ENCODE results near the gene GDF15.

GDF15 gene

DNA sequence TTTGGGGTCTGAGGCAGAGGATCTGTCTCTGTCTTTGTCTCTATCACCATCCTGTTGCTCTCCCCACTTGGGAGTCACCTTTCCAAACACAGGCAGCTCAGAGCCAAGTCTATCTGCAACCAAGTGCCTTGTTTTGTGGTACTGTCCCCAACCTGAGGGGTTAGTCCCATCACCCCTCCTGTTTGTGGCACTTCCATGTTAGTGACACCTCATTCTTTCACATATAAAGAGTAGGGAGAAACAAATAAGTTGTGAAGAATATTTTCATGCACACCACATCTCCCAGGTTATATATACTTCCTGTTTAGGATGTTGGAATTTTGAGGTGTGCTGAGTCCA, 3.7 kb downstream of the GDF15 start:
- H2BK15ac ChIP-seq (ENCODE audit: low read depth, poor library complexity, severe bottlenecking), result no peak overlapping the region
- no peak overlapping the region for H3K4me3 ChIP-seq (ENCODE audit: insufficient read depth in 1 of 2, low read depth in 1 of 2, low read length in 2 of 2)
- peak overlapping the region; percentile 91 for H3K9ac ChIP-seq (ENCODE audit: low read length)
- H2BK120ac ChIP-seq (ENCODE audit: low read depth, low read length), result no peak overlapping the region
- H4K8ac ChIP-seq (ENCODE audit: low read length), result no peak overlapping the region
- no peak overlapping the region for H3K4me2 ChIP-seq (ENCODE audit: low read length, poor library complexity, severe bottlenecking)
- H3K79me1 ChIP-seq (replicated peaks; ENCODE audit: low read length, poor library complexity, severe bottlenecking), result no peaks in the 10 kb centered on the region
- H3K4me1 ChIP-seq (ENCODE audit: control insufficient read depth, insufficient read depth, low read depth, low read length), result peaks cover 21% of the 10 kb centered on the region
- H3K18ac ChIP-seq (ENCODE audit: low read depth in 1 of 2, low read length in 2 of 2), result no peak overlapping the region
- H3K27me3 ChIP-seq (ENCODE audit: control insufficient read depth in 1 of 2, insufficient read depth in 1 of 2, low read length in 2 of 2), result no peaks in the 10 kb centered on the region
- no peak overlapping the region for H2AFZ ChIP-seq (ENCODE audit: low read depth, low read length)
- H3K36me3 ChIP-seq (ENCODE audit: control insufficient read depth in 1 of 2, insufficient read depth in 2 of 2, low read depth in 1 of 2, low read length in 2 of 2), result peaks cover 16 to 40% of the 10 kb centered on the region in 2 experiments
- no peaks in the 10 kb centered on the region for H3K9me3 ChIP-seq (ENCODE audit: control insufficient read depth, low read length)
- no peak overlapping the region for H4K91ac ChIP-seq (ENCODE audit: low read length)
- H3K4ac ChIP-seq (ENCODE audit: low read depth in 1 of 2, low read length in 2 of 2), result no peak overlapping the region
- no peak for DNase-seq
- no peak overlapping the region for H2BK12ac ChIP-seq (ENCODE audit: low read length in 2 of 2)
- H2AK5ac ChIP-seq (ENCODE audit: low read length, severe bottlenecking), result peak overlapping the region; percentile 46
- peak overlapping the region; percentile 22 for H3K27ac ChIP-seq (ENCODE audit: low read length, poor library complexity, severe bottlenecking)
- H3K14ac ChIP-seq (ENCODE audit: low read length in 2 of 2), result no peak overlapping the region
- no peak overlapping the region for H3K23ac ChIP-seq (ENCODE audit: low read length in 2 of 2)
- no peak overlapping the region for H2BK5ac ChIP-seq (ENCODE audit: low read depth, low read length, poor library complexity, severe bottlenecking)

DNA sequence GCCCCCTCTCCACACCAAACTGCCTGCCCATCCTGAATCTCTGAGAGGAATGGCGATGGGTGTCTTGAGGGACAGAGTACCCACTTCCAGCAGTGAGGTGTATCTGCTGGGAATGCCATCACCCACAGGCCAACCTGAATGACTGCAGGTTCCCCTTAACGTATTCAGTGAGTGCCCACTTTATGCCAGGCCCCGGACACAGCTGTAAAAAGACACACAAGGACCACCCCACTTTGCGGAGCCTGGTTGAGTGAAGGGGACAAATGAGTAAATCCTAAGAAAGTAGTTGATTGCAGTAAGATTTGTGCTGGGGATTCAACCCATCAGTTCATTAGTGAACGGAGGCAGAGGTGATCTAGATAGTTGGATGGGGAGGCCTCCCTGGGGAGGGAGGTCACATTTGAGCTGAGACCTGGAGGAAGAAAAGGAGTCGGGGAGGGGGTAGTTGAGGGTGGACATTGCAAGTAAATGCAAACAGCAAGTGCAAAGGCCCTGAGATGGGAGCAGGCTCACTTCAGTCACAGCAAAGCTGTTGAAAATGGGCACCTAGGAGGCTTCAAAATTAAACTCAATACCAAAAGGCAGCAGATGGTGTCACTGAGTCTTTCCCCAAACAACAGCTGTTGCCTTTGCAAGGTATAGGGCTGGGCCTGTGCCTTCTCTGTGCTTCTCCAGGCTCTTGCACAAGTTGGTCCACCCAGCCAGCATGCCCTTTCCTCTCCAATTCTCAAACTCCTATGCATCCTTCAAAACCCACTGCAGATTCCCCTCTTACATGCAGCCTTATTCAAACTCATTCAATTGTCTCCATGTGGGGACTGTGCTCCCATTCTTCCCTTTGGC, 4.3 kb downstream of the GDF15 start:
- peaks cover 20% of the 10 kb centered on the region for H3K4me1 ChIP-seq (ENCODE audit: control insufficient read depth, insufficient read depth, low read depth, low read length)
- no peaks in the 10 kb centered on the region for H3K79me1 ChIP-seq (replicated peaks; ENCODE audit: low read length, poor library complexity, severe bottlenecking)
- no peaks in the 10 kb centered on the region for H3K27me3 ChIP-seq (ENCODE audit: control insufficient read depth in 1 of 2, insufficient read depth in 1 of 2, low read length in 2 of 2)
- no peak overlapping the region for H3K4ac ChIP-seq (ENCODE audit: low read depth in 1 of 2, low read length in 2 of 2)
- H3K14ac ChIP-seq (ENCODE audit: low read length in 2 of 2), result no peak overlapping the region
- H3K18ac ChIP-seq (ENCODE audit: low read depth in 1 of 2, low read length in 2 of 2), result peak overlapping the region in 1 of 2 experiments; percentile 48
- H2BK5ac ChIP-seq (ENCODE audit: low read depth, low read length, poor library complexity, severe bottlenecking), result no peak overlapping the region
- peak overlapping the region; percentile 91 for H3K9ac ChIP-seq (ENCODE audit: low read length)
- H2AK5ac ChIP-seq (ENCODE audit: low read length, severe bottlenecking), result no peak overlapping the region
- H4K91ac ChIP-seq (ENCODE audit: low read length), result no peak overlapping the region
- H3K4me2 ChIP-seq (ENCODE audit: low read length, poor library complexity, severe bottlenecking), result no peak overlapping the region
- no peak overlapping the region for H4K8ac ChIP-seq (ENCODE audit: low read length)
- peak overlapping the region in 1 of 2 experiments; percentile 60 for H2BK12ac ChIP-seq (ENCODE audit: low read length in 2 of 2)
- H3K23ac ChIP-seq (ENCODE audit: low read length in 2 of 2), result no peak overlapping the region
- no peak overlapping the region for H2BK15ac ChIP-seq (ENCODE audit: low read depth, poor library complexity, severe bottlenecking)
- peak overlapping the region; percentile 4 for H3K27ac ChIP-seq (ENCODE audit: low read length, poor library complexity, severe bottlenecking)
- peak; percentile 76 for DNase-seq
- no peak overlapping the region for H2BK120ac ChIP-seq (ENCODE audit: low read depth, low read length)
- peaks cover 16 to 36% of the 10 kb centered on the region in 2 experiments for H3K36me3 ChIP-seq (ENCODE audit: control insufficient read depth in 1 of 2, insufficient read depth in 2 of 2, low read depth in 1 of 2, low read length in 2 of 2)
- no peak overlapping the region for H3K4me3 ChIP-seq (ENCODE audit: insufficient read depth in 1 of 2, low read depth in 1 of 2, low read length in 2 of 2)
- H2AFZ ChIP-seq (ENCODE audit: low read depth, low read length), result no peak overlapping the region
- H3K9me3 ChIP-seq (ENCODE audit: control insufficient read depth, low read length), result no peaks in the 10 kb centered on the region
- 80% methylated on average over 6 of the region's 6 CpGs for WGBS

DNA sequence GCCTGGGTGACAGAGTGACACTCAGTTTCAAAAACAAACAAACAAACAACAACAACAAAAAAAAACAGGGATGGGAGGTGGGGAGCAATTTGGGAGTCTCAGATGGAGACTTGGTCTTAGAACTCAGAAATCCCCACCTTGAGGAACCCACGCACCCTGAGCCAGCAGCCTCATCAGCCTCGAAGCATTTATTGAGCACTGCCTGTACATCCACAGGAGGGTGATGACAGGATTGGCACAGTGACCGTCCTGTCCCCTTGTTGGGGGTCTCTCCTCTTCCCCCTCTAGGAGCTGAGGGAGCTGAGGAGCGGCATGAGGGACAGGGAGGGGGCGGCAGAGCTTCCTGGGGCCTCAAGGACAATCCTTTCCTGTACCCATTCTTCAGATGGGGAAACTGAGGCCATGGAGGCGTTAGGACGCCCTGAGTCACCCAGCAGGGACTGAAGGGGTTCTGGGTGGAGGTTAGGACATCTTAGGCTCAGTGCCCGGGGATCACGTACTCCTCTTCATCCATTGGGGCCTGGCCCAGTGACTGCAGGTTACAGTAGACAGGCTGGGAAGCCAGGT, 5.6 kb downstream of the GDF15 start:
- 89% methylated on average over 9 of the region's 9 CpGs for WGBS

DNA sequence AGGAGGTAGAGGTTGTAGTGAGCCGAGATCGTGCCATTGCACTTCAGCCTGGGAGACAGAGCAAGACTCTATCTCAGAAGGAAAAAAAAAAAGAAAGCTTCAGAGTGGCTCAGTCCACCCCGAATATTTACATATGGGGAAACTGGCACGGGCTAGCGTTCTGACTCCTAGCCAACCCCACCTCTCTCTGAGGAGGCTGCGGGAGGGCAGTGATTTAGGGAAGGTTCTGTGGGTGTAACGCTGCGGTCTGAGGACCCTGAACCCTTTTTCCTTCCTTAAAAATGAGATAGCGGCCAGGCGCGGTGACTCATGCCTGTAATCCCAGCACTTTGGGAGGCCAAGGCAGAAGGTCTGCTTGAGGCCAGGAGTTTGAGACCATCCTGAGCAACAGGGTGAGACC, 6.5 kb downstream of the GDF15 start:
- Histone ChIP-seq H3K14ac (ENCODE audit: low read length in 2 of 2) (no peak overlapping the region), H3K27me3 (ENCODE audit: control insufficient read depth in 1 of 2, insufficient read depth in 1 of 2, low read length in 2 of 2) (peaks cover 0 to 12% of the 10 kb centered on the region in 2 experiments), H4K8ac (ENCODE audit: low read length) (no peak overlapping the region), H2BK12ac (ENCODE audit: low read length in 2 of 2) (no peak overlapping the region), H3K4ac (ENCODE audit: low read depth in 1 of 2, low read length in 2 of 2) (no peak overlapping the region), H2BK15ac (ENCODE audit: low read depth, poor library complexity, severe bottlenecking) (no peak overlapping the region), H4K91ac (ENCODE audit: low read length) (no peak overlapping the region), H2BK120ac (ENCODE audit: low read depth, low read length) (no peak overlapping the region), H2AFZ (ENCODE audit: low read depth, low read length) (no peak overlapping the region), H3K79me1 (replicated peaks; ENCODE audit: low read length, poor library complexity, severe bottlenecking) (no peaks in the 10 kb centered on the region), H3K18ac (ENCODE audit: low read depth in 1 of 2, low read length in 2 of 2) (no peak overlapping the region), H3K23ac (ENCODE audit: low read length in 2 of 2) (no peak overlapping the region), H3K4me3 (ENCODE audit: insufficient read depth in 1 of 2, low read depth in 1 of 2, low read length in 2 of 2) (no peak overlapping the region), H3K36me3 (ENCODE audit: control insufficient read depth in 1 of 2, insufficient read depth in 2 of 2, low read depth in 1 of 2, low read length in 2 of 2) (peaks cover 16 to 22% of the 10 kb centered on the region in 2 experiments), H3K4me1 (ENCODE audit: control insufficient read depth, insufficient read depth, low read depth, low read length) (peaks cover 12% of the 10 kb centered on the region), H3K4me2 (ENCODE audit: low read length, poor library complexity, severe bottlenecking) (no peak overlapping the region), H3K9me3 (ENCODE audit: control insufficient read depth, low read length) (no peaks in the 10 kb centered on the region), H2BK5ac (ENCODE audit: low read depth, low read length, poor library complexity, severe bottlenecking) (no peak overlapping the region), H3K27ac (ENCODE audit: low read length, poor library complexity, severe bottlenecking) (no peak overlapping the region), H2AK5ac (ENCODE audit: low read length, severe bottlenecking) (no peak overlapping the region), H3K9ac (ENCODE audit: low read length) (no peak overlapping the region)
- 87% methylated on average over 8 of the region's 11 CpGs for WGBS
- no peak for DNase-seq

More for the DNA sequence above, 5.6 kb downstream of the GDF15 start:
- Histone ChIP-seq H2BK15ac (ENCODE audit: low read depth, poor library complexity, severe bottlenecking) (no peak overlapping the region), H2AK5ac (ENCODE audit: low read length, severe bottlenecking) (peak overlapping the region; percentile 11), H3K9me3 (ENCODE audit: control insufficient read depth, low read length) (no peaks in the 10 kb centered on the region), H2BK120ac (ENCODE audit: low read depth, low read length) (no peak overlapping the region), H3K14ac (ENCODE audit: low read length in 2 of 2) (no peak overlapping the region), H3K23ac (ENCODE audit: low read length in 2 of 2) (no peak overlapping the region), H3K27me3 (ENCODE audit: control insufficient read depth in 1 of 2, insufficient read depth in 1 of 2, low read length in 2 of 2) (peaks cover 0 to 4% of the 10 kb centered on the region in 2 experiments), H3K4ac (ENCODE audit: low read depth in 1 of 2, low read length in 2 of 2) (peak overlapping the region in 1 of 2 experiments; percentile 29), H3K4me1 (ENCODE audit: control insufficient read depth, insufficient read depth, low read depth, low read length) (peaks cover 16% of the 10 kb centered on the region), H3K36me3 (ENCODE audit: control insufficient read depth in 1 of 2, insufficient read depth in 2 of 2, low read depth in 1 of 2, low read length in 2 of 2) (peaks cover 16 to 29% of the 10 kb centered on the region in 2 experiments), H2BK5ac (ENCODE audit: low read depth, low read length, poor library complexity, severe bottlenecking) (no peak overlapping the region), H3K4me2 (ENCODE audit: low read length, poor library complexity, severe bottlenecking) (no peak overlapping the region), H2AFZ (ENCODE audit: low read depth, low read length) (no peak overlapping the region), H3K18ac (ENCODE audit: low read depth in 1 of 2, low read length in 2 of 2) (no peak overlapping the region), H3K79me1 (replicated peaks; ENCODE audit: low read length, poor library complexity, severe bottlenecking) (no peaks in the 10 kb centered on the region), H3K4me3 (ENCODE audit: insufficient read depth in 1 of 2, low read depth in 1 of 2, low read length in 2 of 2) (no peak overlapping the region), H3K9ac (ENCODE audit: low read length) (no peak overlapping the region), H2BK12ac (ENCODE audit: low read length in 2 of 2) (peak overlapping the region in 1 of 2 experiments; percentile 59), H4K91ac (ENCODE audit: low read length) (peak overlapping the region; percentile 19), H4K8ac (ENCODE audit: low read length) (peak overlapping the region; percentile 35), H3K27ac (ENCODE audit: low read length, poor library complexity, severe bottlenecking) (no peak overlapping the region)
- DNase-seq, result no peak

Measured in mesenchymal stem cell (in vitro differentiated cells and primary cell).